Amniotic epithelial cell (primary cell): ENCODE data around the gene CEP170B.
"Not testable (repeated sequence)": the region's sequence is repeated elsewhere in the genome, so short reads cannot be mapped to it uniquely, and the experiment has no call there.

Experiments used
- DNase-seq: peaks from one replicate; pipeline ENCODE4 v3.0.0-alpha.2; 2010; ENCODE audit warnings: low read depth

Gene CEP170B

DNA sequence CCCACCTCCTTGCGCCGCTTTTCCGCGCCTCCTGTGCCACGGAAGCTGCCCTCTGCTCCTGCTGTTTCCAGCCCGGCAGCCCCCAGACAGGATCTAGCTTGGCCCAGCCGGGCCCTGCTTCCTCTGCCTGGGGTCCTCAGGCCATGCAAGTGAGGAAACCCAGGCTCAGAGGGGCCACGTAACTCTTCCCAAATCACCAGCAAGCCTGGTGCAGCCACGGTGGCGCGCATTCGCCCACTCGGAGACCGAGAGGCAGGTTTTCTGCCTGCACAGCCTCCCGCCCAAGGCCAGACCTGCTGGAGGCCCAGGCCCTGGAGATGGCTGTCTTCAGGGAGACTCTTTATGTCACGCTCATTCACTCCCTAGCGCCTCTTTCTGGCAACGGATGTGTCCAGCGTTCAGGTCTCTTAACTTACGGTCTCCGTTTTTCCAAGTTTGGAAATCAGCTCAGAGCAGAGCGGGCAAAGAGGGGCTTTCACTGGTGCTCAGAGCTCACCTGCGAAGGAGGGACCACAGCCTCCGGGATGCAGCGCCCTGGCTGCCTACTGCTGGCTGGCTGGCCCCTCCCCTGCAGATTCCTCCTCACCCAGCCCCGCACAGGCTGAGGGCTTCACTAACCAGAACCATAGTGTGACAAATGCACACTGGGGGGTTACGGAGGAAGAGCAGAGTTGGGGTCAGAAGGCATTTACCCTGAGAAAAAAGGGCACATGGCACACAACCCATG lies 20.6 kb upstream of the CEP170B start:
- DNase-seq: no peak

DNA sequence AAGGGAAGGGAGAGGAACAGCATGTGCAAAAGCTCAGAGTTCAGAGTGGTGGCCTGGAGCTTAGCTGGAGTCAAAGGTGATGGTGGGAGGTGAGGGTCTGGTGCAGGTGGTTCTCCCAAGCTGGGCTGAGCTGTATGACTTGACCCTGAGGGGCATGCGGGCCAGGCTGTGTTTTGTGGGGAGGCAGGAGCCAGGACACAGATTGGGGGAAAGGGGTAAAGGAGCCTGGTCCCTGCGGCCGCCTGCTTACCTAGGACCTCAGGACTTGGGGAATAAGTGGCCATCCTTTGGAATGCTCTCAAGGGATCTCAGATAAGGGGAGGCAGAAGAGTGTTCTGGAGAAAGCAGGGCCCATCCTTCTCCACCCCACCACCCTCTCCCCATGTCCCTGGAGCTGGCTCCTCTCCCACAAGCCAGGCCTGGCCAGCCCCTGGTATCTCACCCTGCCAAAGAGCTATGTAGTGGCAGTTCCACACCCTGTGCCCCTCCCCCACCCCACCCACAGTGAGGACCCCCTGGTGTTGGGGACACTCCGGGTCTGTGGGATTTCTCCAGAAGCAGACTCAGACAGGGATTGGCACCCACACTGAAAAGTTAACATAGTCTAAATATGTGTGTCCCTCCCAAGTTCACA lies 19.9 kb upstream of the CEP170B start:
- no peak for DNase-seq

DNA sequence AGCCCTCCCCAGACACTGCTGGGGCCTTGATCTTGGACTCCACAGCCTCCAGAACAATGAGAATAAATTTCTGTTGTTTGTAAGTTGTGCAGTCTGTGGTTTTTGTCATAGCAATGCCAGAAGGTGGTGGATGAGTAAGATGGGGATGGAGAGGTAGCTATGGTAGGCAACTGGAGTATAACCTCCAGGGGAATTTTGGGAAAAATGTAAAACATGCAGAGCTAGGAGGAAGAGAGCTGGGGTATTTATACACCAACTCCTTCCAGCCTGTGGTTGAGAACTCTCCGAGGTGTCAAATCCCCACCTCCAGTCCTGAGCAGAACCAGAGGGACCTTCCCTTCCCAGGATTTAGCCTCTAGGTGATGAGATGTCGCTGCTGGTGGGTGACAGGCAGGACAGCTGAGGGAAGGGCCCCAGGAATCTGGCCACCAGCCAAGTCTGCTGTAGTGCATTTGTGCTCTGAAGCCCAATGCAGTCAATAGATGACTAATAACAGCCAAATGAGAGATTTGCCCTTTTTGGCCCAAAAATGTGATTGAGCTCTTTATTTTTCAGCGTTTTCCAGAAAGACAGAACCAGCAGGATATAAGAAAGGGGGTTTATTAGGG lies 19.1 kb upstream of the CEP170B start:
- no peak for DNase-seq

- DNase-seq: peak; percentile 46
These were observed 12.8 kb upstream of the CEP170B start for GRCh38 chr14:104852280-104852663.

DNA sequence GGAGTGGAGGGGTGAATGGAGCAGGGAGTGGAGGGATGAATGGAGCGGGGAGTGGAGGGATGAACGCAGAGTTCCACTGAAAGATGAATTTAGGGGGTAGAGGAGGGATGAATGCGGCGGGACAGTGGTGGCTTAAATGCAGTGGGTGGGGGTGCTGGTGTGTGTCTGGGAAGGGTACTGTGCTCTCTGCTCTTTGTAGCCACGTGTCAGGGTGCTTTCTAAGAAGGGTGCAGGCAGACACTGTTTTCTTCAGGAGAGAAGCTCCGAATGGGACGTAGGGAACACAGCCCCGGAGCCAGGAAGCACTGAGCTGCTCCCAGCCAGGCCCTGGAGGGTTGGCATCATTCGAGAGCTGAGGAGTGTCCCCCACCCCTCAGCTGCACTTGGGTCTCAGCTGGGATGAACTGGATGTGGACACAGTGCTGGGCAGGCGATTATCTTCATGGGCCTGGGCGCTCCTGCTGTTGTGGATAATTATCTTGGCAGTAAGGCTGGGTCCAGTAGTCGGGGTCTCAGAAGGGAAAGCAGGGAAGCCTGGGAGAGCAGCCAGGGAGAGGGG lies 9.5 kb upstream of the CEP170B start:
- no peak for DNase-seq

DNA sequence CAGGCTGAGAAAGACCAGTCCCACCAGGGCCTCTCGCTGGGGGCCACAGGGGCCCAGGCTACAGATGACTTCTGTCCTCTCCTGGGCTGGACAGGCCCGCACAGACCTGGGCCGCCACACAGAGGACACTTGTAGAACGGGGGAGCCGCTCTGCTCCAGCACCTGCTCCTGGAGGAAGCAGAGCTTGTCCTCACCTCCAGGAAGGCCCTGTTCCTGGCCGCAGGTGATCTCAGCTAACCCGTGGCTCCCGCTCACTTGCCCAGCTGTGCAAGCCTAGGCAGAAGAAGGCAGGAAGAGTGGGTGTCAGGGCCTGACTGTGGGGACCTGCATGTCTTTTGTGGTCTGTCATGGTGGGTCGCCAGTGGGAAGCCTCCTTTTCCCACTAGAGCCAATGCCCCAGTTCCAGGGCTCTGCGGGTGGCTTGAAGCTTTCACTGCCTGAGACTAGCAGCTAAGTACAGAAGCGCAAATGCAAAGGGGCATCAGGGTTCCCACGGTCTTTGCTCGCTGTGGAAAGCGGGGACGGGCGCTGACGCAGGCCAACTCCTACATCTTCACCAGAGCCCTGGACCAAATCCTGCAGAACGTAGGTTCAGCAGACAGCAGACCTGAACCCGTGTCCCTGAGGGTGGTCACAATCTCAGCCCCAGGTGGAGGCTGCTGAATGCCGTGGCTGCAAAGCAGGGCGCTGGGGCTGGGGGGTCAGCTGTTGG lies 8.8 kb upstream of the CEP170B start:
- no peak for DNase-seq

DNA sequence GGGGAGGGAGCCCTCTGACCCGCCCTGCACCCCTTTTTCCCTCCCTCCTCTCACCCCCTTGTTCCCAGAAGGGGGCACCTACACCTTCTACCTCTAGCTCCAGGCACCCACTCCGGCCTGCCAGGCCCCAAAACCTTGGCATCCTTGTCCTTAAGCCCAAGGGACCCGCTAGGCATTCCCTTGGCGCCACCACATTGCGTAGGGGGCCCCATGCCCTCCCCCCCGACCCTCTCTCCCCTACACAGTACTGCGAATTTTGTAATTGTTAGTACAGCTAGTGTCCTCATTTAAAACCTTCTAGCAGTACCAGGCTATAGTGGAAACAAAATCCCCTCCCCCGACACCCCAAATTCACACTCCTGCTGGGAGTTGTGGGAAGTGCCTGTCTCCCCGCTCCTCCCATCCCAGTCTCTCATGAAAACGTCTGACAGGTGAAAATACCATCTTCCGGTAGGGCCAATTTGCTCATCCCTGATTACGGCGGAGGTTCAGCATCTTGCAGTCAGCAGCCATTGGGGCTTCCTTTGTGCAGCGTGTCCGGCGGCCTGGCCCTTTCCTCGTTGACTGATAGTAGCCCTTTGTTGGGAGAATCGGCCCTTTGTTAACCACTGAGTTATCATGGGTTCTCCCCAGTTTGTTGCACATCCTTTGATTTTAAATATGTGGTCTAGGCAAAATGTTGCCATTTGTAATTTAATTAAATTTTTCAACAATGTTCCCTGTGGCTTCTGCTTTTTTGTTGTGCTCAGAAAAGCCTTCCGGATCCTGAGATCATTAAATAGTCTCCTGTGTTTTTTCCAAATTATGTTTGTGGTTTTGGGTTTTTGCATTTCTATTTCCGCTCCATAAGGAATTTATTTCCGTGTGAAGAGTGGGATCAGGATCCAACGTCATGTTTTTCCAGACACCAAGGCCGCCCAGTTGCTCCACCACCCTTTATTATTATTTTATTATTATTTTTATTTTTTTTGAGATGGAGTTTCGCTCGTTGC lies 7.9 kb upstream of the CEP170B start:
- no peak for DNase-seq

GRCh38 chr14:104857931-104858330 lies 7.1 kb upstream of the CEP170B start:
- not testable (repeated sequence) for DNase-seq

DNA sequence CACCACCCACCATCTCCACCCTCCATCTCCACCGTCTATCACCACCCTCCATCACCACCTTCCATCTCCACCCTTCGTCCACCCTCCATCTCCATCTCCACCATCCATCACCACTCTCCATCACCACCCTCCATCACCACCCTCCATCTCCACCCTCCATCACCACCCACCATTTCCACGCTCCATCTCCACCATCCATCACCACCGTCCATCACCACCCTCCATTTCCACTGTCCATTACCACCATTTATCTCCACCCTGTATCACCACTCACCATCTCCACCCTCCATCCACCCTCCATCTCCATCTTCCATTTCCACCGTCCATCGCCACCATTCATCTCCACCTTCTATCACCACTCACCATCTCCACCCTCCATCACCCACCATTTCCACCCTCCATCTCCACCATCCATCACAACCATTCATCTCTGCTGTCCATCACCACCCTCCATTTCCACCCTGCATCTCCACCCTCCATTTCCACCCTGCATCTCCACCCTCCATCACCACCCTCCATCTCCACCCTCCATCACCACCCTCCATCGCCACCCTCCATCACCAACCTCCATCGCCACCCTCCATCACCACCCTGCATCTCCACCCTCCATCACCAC lies 6.1 kb upstream of the CEP170B start:
- DNase-seq: no peak

DNA sequence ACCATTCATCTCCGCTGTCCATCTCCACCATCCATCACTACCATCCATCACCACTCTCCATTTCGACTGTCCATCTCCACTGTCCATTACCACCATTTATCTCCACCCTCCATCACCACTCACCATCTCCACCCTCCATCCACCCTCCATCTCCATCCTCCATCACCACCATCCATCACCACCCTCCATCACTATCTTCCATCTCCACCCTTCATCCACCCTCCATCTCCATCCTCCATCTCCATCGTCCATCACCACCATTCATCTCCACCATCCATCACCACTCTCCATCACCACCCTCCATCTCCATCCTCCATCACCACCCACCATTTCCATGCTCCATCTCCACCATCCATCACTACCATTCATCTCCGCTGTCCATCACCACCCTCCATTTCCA lies 5.2 kb upstream of the CEP170B start:
- DNase-seq: no peak

- DNase-seq: no peak
These were observed 4.7 kb upstream of the CEP170B start for GRCh38 chr14:104860414-104860813.

- no peak for DNase-seq
These were observed 1.8 kb upstream of the CEP170B start for GRCh38 chr14:104863131-104863862.

- no peak for DNase-seq
These were observed 1.2 kb upstream of the CEP170B start for GRCh38 chr14:104863923-104864266.

DNA sequence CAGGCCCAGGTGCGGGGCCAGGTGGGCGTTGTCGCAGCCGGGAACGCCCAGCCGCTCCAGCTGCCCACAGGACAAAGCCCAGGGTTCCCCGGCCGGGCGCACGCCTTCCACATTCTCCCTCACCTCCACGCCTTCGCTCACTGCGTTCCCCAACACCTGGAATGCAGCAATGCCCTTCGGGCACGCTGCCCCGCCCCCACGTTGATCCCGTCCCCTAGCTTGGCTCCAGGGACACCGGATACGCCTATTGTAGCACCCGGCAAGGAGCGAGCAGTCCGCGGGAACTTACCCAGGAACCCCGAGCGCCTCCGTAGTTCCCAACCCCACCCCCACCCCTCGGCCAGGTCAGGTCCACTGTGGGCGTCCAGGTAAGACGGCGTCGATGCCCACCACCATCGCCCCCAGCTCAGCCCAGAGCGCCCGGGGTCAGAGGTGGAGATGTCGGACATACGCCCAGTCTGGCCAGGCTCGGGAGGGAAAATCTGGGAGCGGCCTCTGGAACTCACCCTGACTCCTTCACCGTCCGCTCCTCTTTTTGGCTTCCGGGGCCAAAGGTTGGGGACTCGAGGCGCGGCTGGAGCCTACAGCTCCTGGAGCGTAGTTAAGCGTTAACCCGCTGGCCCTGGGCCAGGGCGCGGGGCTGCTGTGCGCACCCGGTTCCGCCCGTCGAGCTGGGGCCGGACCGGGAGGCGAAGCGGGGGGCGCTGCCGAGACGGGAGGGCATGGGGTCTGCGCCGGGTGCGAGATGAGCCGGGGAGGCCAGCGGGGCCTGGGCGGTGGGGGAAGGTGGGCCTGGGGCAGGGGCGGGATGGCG lies 594 bp upstream of the CEP170B start:
- no peak for DNase-seq

DNA sequence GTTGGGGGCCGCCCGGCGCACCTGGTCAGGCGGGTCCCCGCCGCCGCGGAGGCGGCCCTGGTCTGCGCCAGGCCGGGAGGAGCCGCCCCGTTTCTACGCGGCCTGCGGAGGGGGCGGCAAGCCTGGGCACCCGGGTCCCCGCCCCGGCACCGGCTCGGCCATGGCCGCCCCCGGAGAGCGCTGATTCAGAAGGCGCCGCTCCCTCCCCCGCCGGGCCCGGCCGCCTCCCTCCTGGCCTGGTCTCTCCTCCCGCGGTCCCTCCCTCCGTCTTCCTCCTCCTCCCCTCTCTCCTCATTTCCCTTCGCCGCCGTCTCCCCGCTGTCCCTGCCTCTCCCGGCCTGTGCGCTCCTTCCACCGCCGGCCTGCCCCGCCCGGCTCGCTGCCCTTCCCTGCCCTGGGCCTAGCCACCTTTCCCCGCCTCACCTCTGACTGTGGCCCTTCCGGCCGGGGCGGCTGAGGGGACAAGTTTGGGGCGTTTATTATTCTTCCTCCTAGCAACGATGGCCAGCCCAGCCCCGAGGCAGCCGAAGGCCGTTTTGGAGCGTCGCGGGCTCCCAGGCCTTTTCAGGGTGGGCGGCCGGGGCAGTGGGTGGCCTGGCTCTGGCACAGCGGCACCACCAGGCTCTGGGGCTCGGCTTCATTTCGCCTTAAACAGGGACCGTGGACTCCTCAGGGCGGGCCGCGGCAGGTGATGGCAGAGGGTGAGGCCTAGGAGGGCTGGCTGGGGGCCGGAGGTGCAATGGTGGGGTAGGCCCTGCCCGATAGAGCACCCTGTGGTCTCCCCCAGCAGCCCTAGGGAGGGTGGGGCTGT lies 768 bp downstream of the CEP170B start:
- DNase-seq: peak; percentile 72

DNA sequence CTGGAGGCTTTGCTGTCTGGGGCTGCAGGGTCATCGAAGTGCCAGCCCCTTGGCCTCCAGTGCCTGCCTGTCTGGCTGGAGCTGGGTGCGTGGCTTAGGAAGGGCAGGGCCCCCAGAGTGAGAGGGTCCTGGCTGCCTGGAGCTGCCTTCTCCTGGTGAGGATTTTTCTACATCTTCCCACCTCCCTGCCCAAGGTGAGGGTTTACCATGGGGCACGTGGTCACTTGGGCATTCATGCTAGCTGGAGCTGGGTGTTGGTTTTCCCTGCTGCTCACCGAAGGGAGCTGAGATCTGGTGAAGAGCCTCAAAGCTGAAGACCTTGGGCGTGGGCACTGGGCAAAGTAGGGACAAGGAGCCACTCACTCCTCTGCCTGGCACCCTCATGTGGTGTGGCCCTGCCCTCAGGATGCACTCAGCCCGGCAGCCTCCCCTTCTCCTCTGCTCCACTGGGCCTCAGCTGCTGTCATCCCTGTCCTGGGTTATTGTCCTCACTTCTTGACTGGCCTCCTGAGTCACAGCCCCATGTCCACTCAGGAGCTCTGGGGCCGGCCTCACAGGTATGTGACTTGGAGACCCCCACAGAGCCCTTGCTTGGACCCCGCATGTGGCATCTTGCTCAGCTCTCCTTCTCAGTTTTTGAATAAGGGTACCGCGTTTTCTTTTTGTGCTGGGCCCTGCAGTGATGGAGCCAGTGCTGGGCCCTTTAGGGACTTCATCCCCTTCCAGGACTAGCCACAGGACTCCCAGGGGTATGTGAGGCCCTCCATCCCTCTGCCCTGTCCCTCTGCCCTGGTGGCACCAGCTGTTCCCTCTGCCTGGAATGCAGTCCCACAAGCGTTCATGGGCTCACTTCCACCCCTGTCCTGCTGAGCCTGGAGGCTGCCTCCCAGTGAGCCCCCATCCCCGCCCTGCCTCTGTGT lies 1.6 kb downstream of the CEP170B start:
- DNase-seq: no peak

GRCh38 chr14:104867371-104868059 lies 2.4 kb downstream of the CEP170B start:
- no peak for DNase-seq
